Measurements from ENCODE around the gene PRM2.

The PRM2 gene

GRCh38 chr16:11273721-11274324 is 2.5 kb downstream of the PRM2 start:
- no peak for TF ChIP-seq CTCF (IDR thresholded peaks at IDR 0.05; ENCODE audit: low read depth, low read length, missing control alignments)
- no peak for DNase-seq (ENCODE audit: low read depth)
- no peak overlapping the region for H3K4me3 ChIP-seq (ENCODE audit: low read depth, low read length)

GRCh38 chr16:11272921-11273720 is 3.2 kb downstream of the PRM2 start, which contains the start of gene PRM3:
Gene PRM3 (minus strand): TSS chr16:11273629. CDS start chr16:11273595, 34 bp downstream.
- DNase-seq (ENCODE audit: low read depth) = no peak
- no peak for TF ChIP-seq CTCF (IDR thresholded peaks at IDR 0.05; ENCODE audit: low read depth, low read length, missing control alignments)

GRCh38 chr16:11272484-11272883 is 3.8 kb downstream of the PRM2 start:
- no peak for DNase-seq (ENCODE audit: low read depth)
- no peak overlapping the region for H3K4me3 ChIP-seq (ENCODE audit: low read depth, low read length)
- TF ChIP-seq CTCF (IDR thresholded peaks at IDR 0.05; ENCODE audit: low read depth, low read length, missing control alignments) = no peak

More at GRCh38 chr16:11272921-11273720, 3.2 kb downstream of the PRM2 start, which contains the start of gene PRM3:
- no peak within 1 kb of the TSS for H3K4me3 ChIP-seq (ENCODE audit: low read depth, low read length)

GRCh38 chr16:11271610-11272009 is 4.7 kb downstream of the PRM2 start:
- DNase-seq (ENCODE audit: low read depth) = no peak
- TF ChIP-seq CTCF (IDR thresholded peaks at IDR 0.05; ENCODE audit: low read depth, low read length, missing control alignments) = no peak
- no peak overlapping the region for H3K4me3 ChIP-seq (ENCODE audit: low read depth, low read length)

GRCh38 chr16:11270602-11271162 is 5.6 kb downstream of the PRM2 start:
- no peak overlapping the region for H3K4me3 ChIP-seq (ENCODE audit: low read depth, low read length)
- no peak for DNase-seq (ENCODE audit: low read depth)
- no peak for TF ChIP-seq CTCF (IDR thresholded peaks at IDR 0.05; ENCODE audit: low read depth, low read length, missing control alignments)

GRCh38 chr16:11268921-11269375 is 7.3 kb downstream of the PRM2 start, which contains the start of gene TNP2:
Gene TNP2 (minus strand): TSS chr16:11269325. CDS start chr16:11269262, 63 bp downstream.
- TF ChIP-seq CTCF (IDR thresholded peaks at IDR 0.05; ENCODE audit: low read depth, low read length, missing control alignments) = no peak
- no peak within 1 kb of the TSS for H3K4me3 ChIP-seq (ENCODE audit: low read depth, low read length)
- DNase-seq (ENCODE audit: low read depth) = no peak
